Measurements from ENCODE around the gene DAP. TPM values are rescaled to one million over a fixed set of nuclear protein-coding genes. Genes with fewer than 3 reads are reported as not detected.

Gene DAP
- total RNA-seq, 1 experiment from 2014 or later, result 108 TPM

DNA sequence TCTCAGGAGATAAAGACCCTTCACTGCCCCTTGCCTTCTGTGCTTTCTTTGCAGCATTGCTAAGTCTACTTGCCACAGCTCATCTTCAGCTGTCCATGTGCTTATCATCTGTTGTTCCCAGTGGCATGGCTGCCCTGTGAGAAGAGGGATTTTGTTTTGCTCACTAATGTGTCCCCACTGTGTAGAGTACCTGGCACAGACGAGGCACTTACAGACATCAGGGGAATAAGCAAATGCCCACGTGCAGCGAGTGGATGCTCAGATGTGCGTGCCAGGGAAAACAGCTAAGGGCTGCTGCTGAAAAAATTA lies 31.0 kb downstream of the DAP start:
- CTCF ChIA-PET, result interaction anchor here (0.9 kb wide), 1 partner anchor 27 kb away, joined by 3 read pairs; no protein-coding TSS in a partner anchor
- POLR2A ChIA-PET, result no interaction called here
- Histone ChIP-seq H3K36me3 (ENCODE audit: control insufficient read depth, insufficient read depth, low read length) (no peaks in the 10 kb centered on the region; the same call in 1 of the 2 replicates), H3K9me3 (ENCODE audit: control insufficient read depth, insufficient read depth, low read depth, low read length) (no peaks in the 10 kb centered on the region), H3K27me3 (ENCODE audit: control insufficient read depth, insufficient read depth, low read length) (no peaks in the 10 kb centered on the region), H3K4me1 (ENCODE audit: control insufficient read depth, insufficient read depth, low read length) (peaks cover 27% of the 10 kb centered on the region), H3K27ac (ENCODE audit: low read length) (no peak overlapping the region), H3K4me3 (ENCODE audit: low read depth in 2 of 2, low read length in 2 of 2) (no peak overlapping the region)
- no peak for TF ChIP-seq CTCF (IDR thresholded peaks at IDR 0.05)
- TF ChIP-seq REST (IDR thresholded peaks at IDR 0.05; ENCODE audit: insufficient read depth in 1 of 2, low read depth in 2 of 2, low read length in 1 of 2), result no peak
- no peak for TF ChIP-seq SIN3A (IDR thresholded peaks at IDR 0.05; ENCODE audit: borderline replicate concordance, insufficient read depth, low read depth, low read length)
- TF ChIP-seq POLR2AphosphoS5 (IDR thresholded peaks at IDR 0.05; ENCODE audit: low read depth, low read length), result no peak
- TF ChIP-seq TCF7L2 (IDR thresholded peaks at IDR 0.05; ENCODE audit: low read depth, low read length), result no peak
- in situ Hi-C loops (cut with HindIII; ENCODE audit: low pct_unique_long_range_greater_than_20kb, low sequenced_read_pairs), result no loop called here
- intact Hi-C loops (cut with micrococcal nuclease; ENCODE audit: unreplicated experiment), result no loop called here
- ATAC-seq (no peak), DNase-seq (ENCODE audit: low read depth, low spot score) (no peak)
- no TSS peak for BruUV-seq (replicated peaks)

GRCh38 chr5:10729320-10730042 lies 31.6 kb downstream of the DAP start:
- in situ Hi-C loops (cut with HindIII; ENCODE audit: low pct_unique_long_range_greater_than_20kb, low sequenced_read_pairs), result no loop called here
- ChIA-PET POLR2A (no interaction called here), CTCF (interaction anchor here (0.9 kb wide), 1 partner anchor 27 kb away, joined by 3 read pairs; no protein-coding TSS in a partner anchor)
- Histone ChIP-seq H3K4me1 (ENCODE audit: control insufficient read depth, insufficient read depth, low read length) (peaks cover 29% of the 10 kb centered on the region), H3K36me3 (ENCODE audit: control insufficient read depth, insufficient read depth, low read length) (no peaks in the 10 kb centered on the region; the same call in 1 of the 2 replicates), H3K27ac (ENCODE audit: low read length) (no peak overlapping the region), H3K9me3 (ENCODE audit: control insufficient read depth, insufficient read depth, low read depth, low read length) (no peaks in the 10 kb centered on the region), H3K27me3 (ENCODE audit: control insufficient read depth, insufficient read depth, low read length) (no peaks in the 10 kb centered on the region), H3K4me3 (ENCODE audit: low read depth in 2 of 2, low read length in 2 of 2) (no peak overlapping the region)
- intact Hi-C loops (cut with micrococcal nuclease; ENCODE audit: unreplicated experiment), result no loop called here
- DNase-seq (ENCODE audit: low read depth, low spot score), result no peak
- TF ChIP-seq CTCF (IDR thresholded peaks at IDR 0.05) (no peak), SIN3A (IDR thresholded peaks at IDR 0.05; ENCODE audit: borderline replicate concordance, insufficient read depth, low read depth, low read length) (no peak), POLR2AphosphoS5 (IDR thresholded peaks at IDR 0.05; ENCODE audit: low read depth, low read length) (no peak), TCF7L2 (IDR thresholded peaks at IDR 0.05; ENCODE audit: low read depth, low read length) (no peak), REST (IDR thresholded peaks at IDR 0.05; ENCODE audit: insufficient read depth in 1 of 2, low read depth in 2 of 2, low read length in 1 of 2) (no peak)
- ATAC-seq, result no peak
- BruUV-seq (replicated peaks), result no TSS peak
